ENCODE results near the gene FZD10. TPM values are rescaled to one million over a fixed set of nuclear protein-coding genes. Genes with fewer than 3 reads are reported as not detected.

FZD10 gene, protein sequence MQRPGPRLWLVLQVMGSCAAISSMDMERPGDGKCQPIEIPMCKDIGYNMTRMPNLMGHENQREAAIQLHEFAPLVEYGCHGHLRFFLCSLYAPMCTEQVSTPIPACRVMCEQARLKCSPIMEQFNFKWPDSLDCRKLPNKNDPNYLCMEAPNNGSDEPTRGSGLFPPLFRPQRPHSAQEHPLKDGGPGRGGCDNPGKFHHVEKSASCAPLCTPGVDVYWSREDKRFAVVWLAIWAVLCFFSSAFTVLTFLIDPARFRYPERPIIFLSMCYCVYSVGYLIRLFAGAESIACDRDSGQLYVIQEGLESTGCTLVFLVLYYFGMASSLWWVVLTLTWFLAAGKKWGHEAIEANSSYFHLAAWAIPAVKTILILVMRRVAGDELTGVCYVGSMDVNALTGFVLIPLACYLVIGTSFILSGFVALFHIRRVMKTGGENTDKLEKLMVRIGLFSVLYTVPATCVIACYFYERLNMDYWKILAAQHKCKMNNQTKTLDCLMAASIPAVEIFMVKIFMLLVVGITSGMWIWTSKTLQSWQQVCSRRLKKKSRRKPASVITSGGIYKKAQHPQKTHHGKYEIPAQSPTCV
- total RNA-seq: under 1 TPM; 0.09 to 0.26 (median 0.16) TPM
- polyA plus RNA-seq: under 1 TPM; 0.04 to 0.07 TPM

DNA sequence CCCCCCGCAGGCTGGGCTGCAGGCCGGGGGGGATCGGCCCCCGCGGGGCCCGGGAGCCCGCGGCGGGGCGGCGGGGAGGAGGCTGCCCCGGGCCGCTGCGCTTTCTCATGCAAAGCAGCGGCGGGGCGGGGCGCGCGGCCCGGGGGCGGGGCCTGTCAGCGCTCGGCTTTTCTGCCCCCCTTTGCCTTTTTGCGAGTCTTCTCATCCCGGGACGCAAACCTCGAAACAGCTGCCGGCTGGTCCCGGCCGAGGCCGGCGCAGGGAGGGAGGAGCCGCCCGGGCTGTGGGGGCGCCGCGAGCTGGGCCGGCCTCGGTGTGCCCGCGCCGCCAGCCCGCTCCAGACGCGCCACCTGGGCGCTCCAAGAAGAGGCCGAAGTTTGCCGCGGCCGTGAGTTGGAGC is at the start of gene FZD10:
Gene FZD10, plus strand, starts transcription at position 198 of the 400 bp plus-strand sequence. CDS start 479 bp downstream, outside the sequence.
- peak in 4 of 6 donors; percentile 9 to 73 (median 39) for DNase-seq
- WGBS, 2 donors: 0 to 1% methylated on average over 27 to 51 of the region's 51 CpGs
- no peaks in the 10 kb centered on the region for H3K36me3 ChIP-seq
- peak in 3 of 4 donors; percentile 32 to 85 (median 78) for ATAC-seq
- intact Hi-C loops (cut with DNase I): no loop called here
- no peaks in the 10 kb centered on the region for H3K4me1 ChIP-seq
- no peak within 1 kb of the TSS for H3K27ac ChIP-seq
- H3K27me3 ChIP-seq: peaks cover 0 to 19% (median 4%) of the 10 kb centered on the region in 4 donors
- no peak for FAIRE-seq
- H3K4me3 ChIP-seq: peak within 1 kb of the TSS; percentile 15 to 44 (median 22)
- no peak for TF ChIP-seq CTCF (IDR thresholded peaks at IDR 0.05)
- no peaks in the 10 kb centered on the region for H3K9me3 ChIP-seq

DNA sequence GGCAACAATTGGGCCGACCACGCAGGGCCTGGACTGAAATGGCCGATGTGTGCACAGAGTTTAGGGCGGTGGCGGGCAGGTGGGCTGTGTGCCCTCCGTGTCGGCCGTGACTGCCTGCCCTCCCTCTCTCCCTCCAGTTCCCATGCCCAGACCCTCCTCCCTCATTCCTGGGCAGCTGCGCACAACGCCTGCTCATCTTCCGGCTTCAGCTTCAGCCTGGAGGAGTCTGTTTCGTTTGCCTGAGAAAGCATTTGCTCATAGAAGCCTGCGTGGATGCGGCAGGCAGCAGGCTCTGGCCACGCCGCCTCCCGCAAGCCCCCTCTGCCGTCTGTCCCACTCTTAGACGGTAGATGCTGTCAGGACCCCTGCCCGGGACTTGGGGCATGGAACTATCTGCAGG is 47.3 kb upstream of the FZD10 start:
- Histone ChIP-seq H3K36me3 (no peaks in the 10 kb centered on the region), H3K27me3 (no peaks in the 10 kb centered on the region), H3K4me1 (no peaks in the 10 kb centered on the region), H3K4me3 (no peak overlapping the region), H3K27ac (no peak overlapping the region), H3K9me3 (no peaks in the 10 kb centered on the region)
- FAIRE-seq (no peak), ATAC-seq (no peak), DNase-seq (no peak)
- WGBS, 2 donors: 66 to 73% methylated on average over 20 of the region's 20 CpGs
- intact Hi-C loops (cut with DNase I): no loop called here
- TF ChIP-seq CTCF (IDR thresholded peaks at IDR 0.05): no peak

GRCh38 chr12:130115646-130116045 is 46.6 kb upstream of the FZD10 start:
- no peaks in the 10 kb centered on the region for H3K9me3 ChIP-seq
- WGBS, 2 donors: 78 to 90% methylated on average over 8 of the region's 8 CpGs
- no peaks in the 10 kb centered on the region for H3K27me3 ChIP-seq
- no peaks in the 10 kb centered on the region for H3K36me3 ChIP-seq
- TF ChIP-seq CTCF (IDR thresholded peaks at IDR 0.05): no peak
- DNase-seq (no peak), FAIRE-seq (no peak), ATAC-seq (no peak)
- H3K4me1 ChIP-seq: no peaks in the 10 kb centered on the region
- no peak overlapping the region for H3K4me3 ChIP-seq
- H3K27ac ChIP-seq: no peak overlapping the region
- intact Hi-C loops (cut with DNase I): no loop called here

DNA sequence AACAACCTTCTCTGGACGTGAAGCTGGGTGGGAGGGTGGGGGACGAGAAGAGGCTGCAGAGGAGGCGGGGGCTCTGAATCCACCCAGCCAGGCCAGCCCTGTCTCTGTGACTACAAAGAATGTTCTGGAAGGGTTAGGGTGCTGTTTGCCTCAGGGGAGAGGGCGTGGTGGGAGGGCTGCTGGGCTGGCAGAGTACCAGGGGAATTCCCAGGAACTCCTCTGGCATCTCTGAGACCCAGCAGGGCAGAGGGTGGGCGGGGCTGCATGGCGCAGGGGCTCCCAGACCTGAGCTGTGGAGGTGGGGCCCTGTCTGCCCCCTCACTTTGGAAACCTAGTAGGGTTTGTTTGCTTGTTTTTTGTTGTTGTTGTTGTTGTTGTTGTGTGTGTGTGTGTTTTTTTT is 45.5 kb upstream of the FZD10 start:
- WGBS, 2 donors: 51 to 69% methylated on average over 6 of the region's 6 CpGs
- no peak overlapping the region for H3K4me3 ChIP-seq
- H3K4me1 ChIP-seq: no peaks in the 10 kb centered on the region
- no peak for DNase-seq
- H3K9me3 ChIP-seq: no peaks in the 10 kb centered on the region
- no peak for FAIRE-seq
- intact Hi-C loops (cut with DNase I): no loop called here
- no peaks in the 10 kb centered on the region for H3K36me3 ChIP-seq
- ATAC-seq: peak in 1 of 4 donors; percentile 61
- H3K27me3 ChIP-seq: no peaks in the 10 kb centered on the region
- no peak overlapping the region for H3K27ac ChIP-seq
- TF ChIP-seq CTCF (IDR thresholded peaks at IDR 0.05): no peak

DNA sequence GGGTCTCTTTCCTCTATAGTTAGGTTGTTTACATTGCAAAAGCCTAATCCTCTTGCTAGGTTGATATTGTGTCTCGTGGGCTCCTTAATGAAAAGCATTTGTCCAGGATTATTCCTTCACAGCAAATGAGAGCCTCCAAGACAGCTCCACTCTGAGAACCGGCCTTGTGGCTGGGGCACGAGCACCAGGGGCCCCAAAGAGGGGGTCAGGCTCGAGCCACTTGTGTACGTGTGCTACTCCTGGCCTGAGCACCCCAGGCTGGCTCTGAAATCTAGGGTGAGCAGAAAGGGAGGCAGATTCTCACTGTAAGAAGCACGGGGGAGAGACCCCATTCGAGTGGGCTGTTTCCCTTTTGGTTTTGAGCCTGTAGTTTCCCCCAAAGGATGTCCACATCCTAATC is 45.0 kb upstream of the FZD10 start:
- Histone ChIP-seq H3K4me1 (no peaks in the 10 kb centered on the region), H3K9me3 (no peaks in the 10 kb centered on the region), H3K36me3 (no peaks in the 10 kb centered on the region), H3K4me3 (no peak overlapping the region), H3K27ac (no peak overlapping the region), H3K27me3 (no peaks in the 10 kb centered on the region)
- DNase-seq (no peak), ATAC-seq (no peak), FAIRE-seq (no peak)
- 49 to 51% methylated on average over 7 of the region's 7 CpGs for WGBS, 2 donors
- no peak for TF ChIP-seq CTCF (IDR thresholded peaks at IDR 0.05)
- intact Hi-C loops (cut with DNase I): no loop called here

All from pancreas (tissue), 10 donors.